Right atrium auricular region (tissue), 2 donors: Measurements from ENCODE around the gene DOK6. TPM values are rescaled to one million over a fixed set of nuclear protein-coding genes. Genes with fewer than 3 reads are reported as not detected.

Source experiments
- DNase-seq: peaks from one replicate; pipeline ENCODE4 v3.0.0-alpha.2; 2019; ENCODE audit warnings: low spot score
- H3K27ac ChIP-seq, 2 donors: fragments of 200-600 bp; sonication (generic); 1 replicate in 1 of 2; 2 replicates in 1 of 2; pipeline ENCODE4 v1.5.1; 2016 to 2019
- H3K27me3 ChIP-seq, 2 donors: fragments of 200-600 bp; sonication (generic); one replicate each; pipeline versions ENCODE4 v1.5.1 to v1.6.0; 2017 to 2019
- H3K36me3 ChIP-seq: fragments of 200-600 bp; sonication (generic); one replicate; pipeline ENCODE4 v1.5.1; 2016
- H3K4me1 ChIP-seq, 2 donors: fragments of 200-600 bp; sonication (generic); one replicate each; pipeline versions ENCODE4 v1.5.1 to v1.6.0; 2017 to 2019
- H3K4me3 ChIP-seq, 2 donors: fragments of 200-600 bp; sonication (generic); 1 replicate in 1 of 2; 2 replicates in 1 of 2; pipeline ENCODE4 v1.5.1; 2017 to 2019; ENCODE audit warnings: mild to moderate bottlenecking in 1 of 2, moderate library complexity in 1 of 2
- H3K9me3 ChIP-seq, 2 donors: fragments of 200-600 bp; sonication (generic); one replicate each; pipeline ENCODE4 v1.5.1; 2019
- CTCF ChIP-seq, 2 donors: fragments of 200-600 bp; sonication (generic); IDR thresholded peaks; one replicate each; pipeline ENCODE4 v1.5.1; 2019; ENCODE audit warnings: antibody characterized with exemption in 2 of 2
- total RNA-seq, 2 donors: library from RNA; depleted of rRNA; stranded (reverse); fragments of >200 nt; gene quantifications; one replicate each; pipeline ENCODE4 v1.1.0, GENCODE V29; 2016

The DOK6 gene
- total RNA-seq, 2 donors from 2014 or later = 2.0 to 5.7 TPM

- Histone ChIP-seq H3K4me3 (peak overlapping the region; percentile 54 to 67), H3K27me3 (no peaks in the 10 kb centered on the region), H3K4me1 (peaks cover 0 to 6% of the 10 kb centered on the region in 2 donors), H3K27ac (peak overlapping the region in 1 of 2 donors; percentile 78), H3K9me3 (peaks cover 0 to under 1% of the 10 kb centered on the region in 2 donors), H3K36me3 (no peaks in the 10 kb centered on the region)
- TF ChIP-seq CTCF (IDR thresholded peaks at IDR 0.05) = no peak
- DNase-seq = no peak
Observed at GRCh38 chr18:69401972-69402532, 1.4 kb downstream of the DOK6 start.

GRCh38 chr18:69402533-69402989, 1.9 kb downstream of the DOK6 start:
- no peak for TF ChIP-seq CTCF (IDR thresholded peaks at IDR 0.05)
- Histone ChIP-seq H3K4me3 (peak overlapping the region; percentile 54 to 67), H3K27me3 (no peaks in the 10 kb centered on the region), H3K27ac (no peak overlapping the region), H3K4me1 (peaks cover 0 to 6% of the 10 kb centered on the region in 2 donors), H3K9me3 (no peaks in the 10 kb centered on the region), H3K36me3 (no peaks in the 10 kb centered on the region)
- no peak for DNase-seq

GRCh38 chr18:69408522-69408921, 7.8 kb downstream of the DOK6 start:
- Histone ChIP-seq H3K36me3 (no peaks in the 10 kb centered on the region), H3K9me3 (no peaks in the 10 kb centered on the region)
- no peak for DNase-seq

GRCh38 chr18:69411199-69411598, 10.5 kb downstream of the DOK6 start:
- DNase-seq = no peak
- H3K27me3 ChIP-seq = no peaks in the 10 kb centered on the region
- no peak for TF ChIP-seq CTCF (IDR thresholded peaks at IDR 0.05)
- H3K36me3 ChIP-seq = no peaks in the 10 kb centered on the region
- no peak overlapping the region for H3K27ac ChIP-seq
- H3K9me3 ChIP-seq = no peaks in the 10 kb centered on the region
- no peaks in the 10 kb centered on the region for H3K4me1 ChIP-seq
- no peak overlapping the region for H3K4me3 ChIP-seq

More at GRCh38 chr18:69408522-69408921, 7.8 kb downstream of the DOK6 start:
- Histone ChIP-seq H3K27ac (no peak overlapping the region), H3K4me1 (no peaks in the 10 kb centered on the region), H3K27me3 (no peaks in the 10 kb centered on the region), H3K4me3 (no peak overlapping the region)
- TF ChIP-seq CTCF (IDR thresholded peaks at IDR 0.05) = no peak

- H3K36me3 ChIP-seq = no peaks in the 10 kb centered on the region
- H3K4me3 ChIP-seq = no peak overlapping the region
- no peaks in the 10 kb centered on the region for H3K4me1 ChIP-seq
- H3K27me3 ChIP-seq = no peaks in the 10 kb centered on the region
- no peak overlapping the region for H3K27ac ChIP-seq
- TF ChIP-seq CTCF (IDR thresholded peaks at IDR 0.05) = no peak
- no peak for DNase-seq
- no peaks in the 10 kb centered on the region for H3K9me3 ChIP-seq
Observed at GRCh38 chr18:69414184-69414583, 13.5 kb downstream of the DOK6 start.

- no peaks in the 10 kb centered on the region for H3K4me1 ChIP-seq
- H3K9me3 ChIP-seq = peaks cover 0 to 2% of the 10 kb centered on the region in 2 donors
- no peaks in the 10 kb centered on the region for H3K36me3 ChIP-seq
- TF ChIP-seq CTCF (IDR thresholded peaks at IDR 0.05) = no peak
- H3K27ac ChIP-seq = no peak overlapping the region
- DNase-seq = no peak
- H3K4me3 ChIP-seq = no peak overlapping the region
- H3K27me3 ChIP-seq = no peaks in the 10 kb centered on the region
Observed at GRCh38 chr18:69432847-69433246, 32.2 kb downstream of the DOK6 start.
